HG02973 (cell line): ENCODE data around the gene DGCR8.
"Not testable (repeated sequence)": the region's sequence is repeated elsewhere in the genome, so short reads cannot be mapped to it uniquely, and the experiment has no call there.

Experiments
- ATAC-seq: cut with Tn5 transposase; IDR thresholded peaks from one replicate; pipeline ENCODE4 v1.9.1; 2021; ENCODE audit warnings: moderate library complexity; ENCODE audit not compliant: unreplicated experiment

Gene DGCR8

DNA sequence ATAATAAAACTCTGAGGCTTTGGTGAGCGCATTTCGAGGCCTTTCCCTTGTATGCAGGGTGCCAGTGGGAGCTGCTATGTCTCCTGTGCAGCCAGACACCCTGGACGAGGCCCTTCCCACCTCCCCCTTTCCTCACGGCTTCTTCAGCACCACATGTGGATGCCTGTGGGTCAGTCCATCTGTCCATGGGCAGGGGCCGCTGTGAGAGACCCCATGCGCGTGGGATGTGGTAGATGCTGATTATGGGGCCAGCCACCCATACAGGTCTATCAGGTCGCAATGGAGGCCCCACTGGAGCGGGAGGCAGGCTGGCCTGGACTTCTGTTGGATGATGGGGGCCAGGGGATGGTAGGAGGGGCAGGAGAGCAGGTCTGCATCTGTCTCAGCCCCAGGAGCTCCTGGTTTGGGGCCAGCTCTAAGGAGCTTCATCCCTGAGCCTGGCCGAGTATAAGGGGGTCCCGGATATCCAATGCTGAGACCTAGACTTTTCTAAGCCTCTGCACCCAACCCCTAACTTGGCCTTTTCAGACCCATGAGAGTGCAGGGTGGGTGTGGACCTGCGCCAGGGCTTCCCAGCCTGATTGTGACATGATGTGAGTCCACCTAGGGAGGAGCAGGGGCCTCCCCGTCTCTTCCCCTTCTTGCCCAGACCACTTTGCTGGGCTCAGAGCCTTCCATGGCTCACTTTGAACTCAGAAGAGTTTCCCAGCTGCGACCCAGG, 14.0 kb upstream of the DGCR8 start:
- no peak for ATAC-seq

- no peak for ATAC-seq
These were observed 13.2 kb upstream of the DGCR8 start for GRCh38 chr22:20066617-20067383.

DNA sequence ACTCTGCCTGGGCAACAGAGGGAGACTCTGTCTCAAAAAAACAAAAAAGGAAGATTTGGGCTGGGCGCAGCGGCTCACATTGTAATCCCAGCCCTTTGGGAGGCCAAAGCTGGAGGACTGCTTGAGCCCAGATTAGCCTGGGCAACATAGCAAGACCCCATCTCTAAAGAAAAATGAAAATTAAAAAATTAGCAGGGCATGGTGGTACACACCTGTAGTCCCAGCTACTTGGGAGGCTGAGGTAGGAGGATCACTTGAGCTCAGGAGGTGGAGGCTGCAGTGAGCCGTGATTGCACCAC, 12.7 kb upstream of the DGCR8 start:
- ATAC-seq, result not testable (repeated sequence)

DNA sequence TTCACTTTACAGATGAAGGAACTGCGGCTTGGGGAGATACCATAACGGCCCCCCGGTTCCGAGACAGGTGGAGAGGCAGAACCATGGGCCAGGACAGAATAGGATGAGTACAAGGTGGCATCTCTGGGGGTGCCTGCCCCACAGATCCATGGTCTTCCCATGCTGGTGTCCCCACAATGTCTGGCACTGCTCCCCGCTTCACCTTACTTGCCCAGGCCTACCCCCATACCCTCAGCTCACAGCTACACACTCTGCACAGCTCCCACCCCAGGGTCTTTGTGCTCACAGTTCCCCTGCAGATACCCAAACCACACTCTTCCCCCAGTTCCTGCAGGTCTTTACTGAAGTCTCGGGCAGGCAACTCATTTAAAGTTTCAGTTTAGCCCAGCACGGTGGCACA, 11.4 kb upstream of the DGCR8 start:
- no peak for ATAC-seq

GRCh38 chr22:20069331-20070042, 10.6 kb upstream of the DGCR8 start:
- no peak for ATAC-seq

DNA sequence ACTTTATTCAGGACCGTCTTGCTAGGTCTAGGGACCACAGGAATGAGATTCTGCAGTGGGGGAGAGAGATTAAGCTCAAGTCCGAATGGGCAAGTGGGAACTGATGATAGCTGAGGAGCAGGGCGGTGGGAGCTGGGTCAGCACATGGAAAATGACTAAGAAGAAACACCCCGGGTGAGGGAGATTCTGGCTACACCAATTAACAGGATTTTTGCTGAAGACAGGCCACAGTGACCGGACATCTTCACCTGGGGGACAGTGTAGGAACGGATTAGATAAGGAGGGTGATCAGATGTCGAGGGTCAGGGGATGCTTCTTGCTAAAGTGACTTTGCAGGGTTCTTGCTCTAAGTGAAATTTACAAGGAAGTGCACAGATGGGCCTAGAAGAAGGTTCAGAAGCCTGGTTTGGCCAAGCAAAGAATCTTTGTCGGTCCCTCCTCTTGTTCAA, 8.5 kb upstream of the DGCR8 start:
- no peak for ATAC-seq

GRCh38 chr22:20076627-20077172, 3.3 kb upstream of the DGCR8 start:
- no peak for ATAC-seq

GRCh38 chr22:20080445-20080775, 369 bp downstream of the DGCR8 start:
- ATAC-seq, result peak; percentile 42

GRCh38 chr22:20080776-20081654, 974 bp downstream of the DGCR8 start:
- no peak for ATAC-seq

DNA sequence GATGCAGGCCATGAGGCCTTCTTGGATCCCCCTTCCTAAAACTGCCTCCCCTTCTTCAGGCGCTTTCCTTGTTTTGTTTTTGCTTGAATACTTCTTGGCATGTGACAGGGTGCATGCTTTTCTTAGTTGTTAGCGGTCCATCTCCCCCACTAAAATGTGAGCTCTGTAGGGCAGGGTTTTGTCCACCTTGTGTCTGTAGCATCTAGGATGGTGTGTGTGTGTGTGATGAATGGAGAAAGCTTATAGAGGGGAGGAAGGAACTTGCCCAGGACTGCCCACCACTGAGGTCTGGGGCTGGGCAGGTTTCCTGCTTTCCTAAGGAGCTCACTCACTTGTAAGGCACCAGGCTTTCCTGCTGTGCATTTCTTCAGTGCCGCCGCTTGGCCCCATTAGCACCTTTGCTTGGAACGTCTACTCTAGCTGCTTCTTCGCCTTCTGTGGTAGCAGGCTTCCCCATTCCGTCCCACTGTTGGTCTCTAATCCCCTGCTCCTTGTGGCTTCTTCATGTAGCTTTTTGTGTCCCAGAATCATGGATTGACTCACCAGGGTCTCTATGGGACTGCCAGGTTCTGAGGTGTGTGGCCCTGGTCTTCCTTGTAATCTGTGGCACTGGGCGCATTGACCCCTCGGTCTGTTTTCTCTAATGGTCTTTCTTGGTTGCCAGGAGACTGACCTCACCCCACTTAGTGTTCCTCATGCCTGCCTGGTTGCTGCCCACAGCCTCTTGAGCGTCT, 3.3 kb downstream of the DGCR8 start:
- no peak for ATAC-seq

GRCh38 chr22:20083891-20084546, 4.0 kb downstream of the DGCR8 start:
- ATAC-seq, result no peak

GRCh38 chr22:20084547-20085413, 4.7 kb downstream of the DGCR8 start:
- no peak for ATAC-seq

GRCh38 chr22:20085651-20086050, 5.6 kb downstream of the DGCR8 start:
- ATAC-seq, result no peak

DNA sequence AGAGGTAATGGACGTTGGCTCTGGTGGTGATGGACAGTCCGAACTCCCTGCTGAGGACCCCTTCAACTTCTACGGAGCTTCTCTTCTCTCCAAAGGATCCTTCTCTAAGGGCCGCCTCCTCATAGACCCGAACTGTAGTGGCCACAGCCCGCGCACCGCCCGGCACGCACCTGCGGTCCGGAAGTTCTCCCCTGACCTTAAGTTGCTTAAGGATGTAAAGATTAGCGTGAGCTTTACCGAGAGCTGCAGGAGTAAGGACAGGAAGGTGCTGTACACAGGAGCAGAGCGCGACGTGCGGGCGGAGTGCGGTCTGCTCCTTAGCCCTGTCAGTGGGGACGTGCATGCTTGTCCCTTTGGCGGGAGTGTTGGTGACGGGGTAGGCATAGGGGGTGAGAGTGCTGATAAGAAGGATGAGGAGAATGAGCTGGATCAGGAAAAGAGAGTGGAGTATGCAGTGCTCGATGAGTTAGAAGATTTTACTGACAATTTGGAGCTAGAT, 6.1 kb downstream of the DGCR8 start:
- no peak for ATAC-seq

GRCh38 chr22:20086763-20087162, 6.7 kb downstream of the DGCR8 start:
- no peak for ATAC-seq

- no peak for ATAC-seq
These were observed 7.5 kb downstream of the DGCR8 start for GRCh38 chr22:20087319-20088262.

DNA sequence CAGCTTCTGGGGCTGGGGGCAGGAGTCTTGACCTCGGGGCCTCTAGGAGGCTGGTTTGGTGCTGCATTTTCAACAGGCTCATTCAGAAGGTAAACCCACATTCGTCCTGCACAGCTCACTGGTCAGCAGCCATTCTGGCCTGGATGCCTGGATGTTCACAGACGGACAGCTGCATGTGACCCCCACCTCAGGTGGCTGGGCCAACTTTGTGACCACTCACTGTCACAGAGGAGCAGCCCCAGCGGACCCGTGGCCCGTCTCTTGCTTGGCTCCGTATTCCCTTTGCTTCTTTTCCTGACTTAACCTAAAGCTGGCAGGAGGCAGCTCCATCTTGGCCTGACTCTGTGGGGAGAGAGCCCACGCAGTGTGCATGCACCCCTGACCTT, 8.2 kb downstream of the DGCR8 start:
- ATAC-seq, result no peak
